HPDE6-E6E7 (cell line): ENCODE results near the gene FFAR2.
A peak's percentile ranks its signal among the peaks of the same experiment; 100 is the strongest.

ENCODE experiments used
- DNase-seq: peaks from one replicate; pipeline ENCODE4 v3.0.0; 2011; ENCODE audit warnings: missing footprints; ENCODE audit errors: extremely low spot score

Gene FFAR2

DNA sequence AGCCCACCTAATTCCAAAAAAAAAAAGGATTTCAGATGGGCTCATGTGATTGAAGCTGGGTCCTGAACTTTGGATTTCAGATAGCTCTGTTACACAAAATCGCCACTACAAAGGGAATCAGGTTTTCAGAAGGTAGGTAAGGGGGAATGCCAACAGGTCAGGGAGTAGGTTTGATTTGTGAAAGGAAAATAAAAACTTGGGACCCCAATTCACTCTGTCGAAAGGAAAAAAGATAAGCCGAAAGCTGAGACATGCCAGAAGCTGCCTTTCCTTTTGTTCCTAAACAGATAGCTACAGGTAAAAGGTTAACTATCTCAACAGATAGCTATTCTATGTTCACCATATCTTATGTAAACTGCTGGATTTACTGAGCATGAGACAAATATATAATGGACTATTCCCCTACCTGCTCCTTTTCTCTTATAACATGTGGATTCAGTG is 38.2 kb downstream of the FFAR2 start:
- DNase-seq = no peak

DNA sequence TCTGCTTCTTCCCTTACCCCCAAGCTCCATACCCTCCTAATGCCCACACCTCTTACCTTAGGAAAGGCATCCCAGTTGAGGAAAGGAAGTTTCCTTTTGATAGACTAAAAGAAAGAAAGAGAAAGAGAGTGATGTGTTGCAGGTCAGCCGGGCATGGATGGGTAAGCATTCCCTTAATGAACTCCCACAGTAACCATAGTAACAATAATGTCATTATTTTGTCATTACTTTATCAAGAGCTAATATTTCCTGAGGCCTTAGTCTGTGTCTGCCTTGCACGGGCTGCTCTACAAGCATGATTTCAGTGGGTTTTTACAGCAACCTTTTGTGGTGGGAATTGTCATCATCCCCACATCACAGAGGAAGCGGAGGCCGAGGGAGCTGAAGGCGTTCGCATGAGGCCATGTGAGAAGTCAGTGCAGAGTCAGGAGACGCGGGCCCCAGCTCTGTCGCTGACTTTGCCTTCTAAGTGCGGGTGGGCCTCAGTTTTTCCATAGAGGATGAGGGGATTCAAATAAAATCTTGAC is 39.7 kb downstream of the FFAR2 start:
- no peak for DNase-seq

DNA sequence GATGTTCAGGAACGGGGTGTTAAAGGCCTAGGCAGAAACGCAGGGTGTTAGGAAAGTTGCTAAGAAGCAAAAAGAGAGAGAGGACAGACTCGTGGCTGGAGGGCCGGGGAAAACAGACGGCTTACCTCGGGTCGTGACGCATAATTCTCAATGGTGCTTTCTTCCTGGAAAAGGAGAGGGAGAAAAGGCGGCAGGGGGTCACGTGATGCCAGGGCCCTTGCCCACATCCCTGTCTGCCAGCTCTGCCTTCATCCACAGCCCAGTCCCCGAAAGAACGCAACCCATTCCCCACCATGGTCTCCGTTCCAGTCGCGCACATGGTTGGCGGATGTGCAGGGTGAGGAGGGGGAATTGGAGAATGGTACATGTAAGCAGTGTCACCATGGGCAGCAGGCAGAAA is 40.6 kb downstream of the FFAR2 start:
- no peak for DNase-seq

DNA sequence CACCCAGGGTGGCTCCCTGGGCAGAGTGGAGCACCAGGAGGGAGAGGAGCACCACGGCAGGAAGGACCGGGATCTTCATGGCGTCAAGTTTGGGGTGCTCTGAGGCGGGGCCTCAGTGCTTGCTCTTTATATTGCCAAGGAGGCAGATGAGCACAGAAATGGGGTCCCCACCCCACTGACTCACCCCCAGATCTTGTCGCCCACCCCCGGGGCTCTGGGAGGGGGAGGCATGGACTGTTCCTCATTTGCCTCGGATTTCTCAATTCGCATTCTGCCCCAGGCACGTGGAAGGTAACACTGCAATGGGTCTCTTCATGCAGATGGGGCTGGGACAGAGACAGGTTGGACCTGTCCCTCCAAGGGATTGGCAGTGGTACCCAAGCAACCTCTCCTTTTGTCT is 42.3 kb downstream of the FFAR2 start, which contains the start of gene KRTDAP:
KRTDAP (minus strand) TSS at position 101 of the 400 bp plus-strand sequence; CDS start at position 79, 22 bp downstream.
- DNase-seq = no peak

DNA sequence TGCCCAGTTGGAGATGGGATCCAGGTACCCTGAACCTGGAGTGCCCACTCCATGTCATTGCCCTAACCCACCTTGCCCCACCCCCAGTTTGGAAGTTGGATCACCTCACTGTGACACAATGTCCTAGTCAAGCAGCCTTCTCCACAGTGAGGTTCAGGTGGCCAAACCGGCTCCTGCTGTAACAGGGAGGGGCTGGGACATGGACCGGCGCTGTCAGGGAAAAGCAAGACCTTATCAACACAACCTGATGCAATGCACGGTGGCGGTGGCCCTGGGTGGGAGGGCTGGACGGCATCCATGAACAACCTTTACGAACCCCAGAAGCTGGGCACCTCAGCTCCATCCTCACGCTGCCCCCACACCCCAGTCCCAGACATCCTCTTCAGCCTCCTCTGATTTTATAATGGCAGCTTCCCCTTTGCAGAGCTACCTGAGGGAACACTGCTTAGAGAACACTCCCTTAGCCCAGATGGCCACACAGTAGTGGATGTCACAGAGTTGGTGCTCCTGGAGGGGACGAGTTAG is 43.8 kb downstream of the FFAR2 start:
- DNase-seq = no peak

DNA sequence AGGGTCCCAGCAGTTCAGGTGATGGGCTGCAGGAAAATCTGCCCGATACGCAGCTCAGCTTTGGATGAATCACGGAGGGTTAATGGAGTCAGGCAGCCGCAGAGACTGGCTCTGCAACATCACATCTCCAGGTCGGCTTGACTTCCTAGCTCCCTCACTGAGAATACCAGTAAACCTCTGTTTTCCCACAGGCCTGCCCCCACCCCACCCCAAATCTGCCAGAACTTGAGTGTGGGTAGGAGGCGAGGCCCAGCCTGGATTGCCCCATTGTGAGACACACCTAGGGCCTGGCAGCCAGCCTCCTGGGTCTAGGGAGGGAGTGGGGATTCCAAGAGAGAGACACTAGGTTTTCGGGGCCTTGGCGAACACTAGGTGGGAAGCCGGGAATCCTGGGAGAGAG is 45.9 kb downstream of the FFAR2 start:
- DNase-seq = no peak

DNA sequence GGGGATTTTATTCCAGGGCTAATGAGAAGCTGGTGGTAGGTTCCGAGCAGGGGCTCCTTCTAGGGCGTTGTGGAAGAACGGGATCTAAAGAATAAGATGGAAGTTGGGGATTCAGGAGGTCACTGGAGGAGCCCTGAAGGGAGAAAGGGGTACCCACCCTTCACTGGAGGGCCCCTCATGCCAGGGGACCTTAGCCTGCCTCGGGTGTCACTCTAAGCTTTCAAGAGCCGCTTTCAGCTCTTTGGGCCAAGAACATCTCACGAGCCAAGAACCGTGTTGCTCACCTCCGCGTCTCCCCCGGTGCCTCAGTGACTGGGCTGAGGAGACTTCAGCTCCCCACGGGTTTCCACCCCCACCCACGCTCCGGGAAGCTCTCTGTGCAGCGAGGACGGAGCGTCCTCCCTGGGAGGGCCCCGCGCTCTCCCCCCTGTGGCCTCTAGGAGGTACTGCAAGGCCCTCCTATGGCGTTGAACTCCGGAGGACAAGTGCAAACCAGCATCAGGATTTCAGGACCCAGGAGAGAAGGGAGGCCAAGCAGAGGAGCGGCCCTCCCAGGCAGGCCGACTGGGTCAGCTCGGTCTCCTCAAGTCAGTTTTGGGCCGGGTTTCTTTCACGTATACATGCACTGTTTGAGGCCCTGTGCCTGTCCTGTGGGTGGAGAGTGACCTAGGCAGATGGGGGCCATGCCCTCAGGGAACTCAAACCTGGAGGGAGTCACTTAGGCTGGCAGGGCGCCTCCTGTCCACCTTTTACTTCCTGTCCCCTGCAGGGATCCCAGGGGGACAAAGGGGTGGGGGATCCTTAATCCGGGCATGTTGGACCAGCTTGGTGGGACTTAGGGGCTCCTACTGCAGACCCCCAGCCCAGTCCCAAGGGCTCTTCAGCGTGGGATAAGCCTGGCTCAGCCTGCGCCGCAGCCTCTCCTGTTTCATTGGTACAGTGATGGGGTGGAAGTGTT is 47.3 kb downstream of the FFAR2 start:
- peak; percentile 76 for DNase-seq

DNA sequence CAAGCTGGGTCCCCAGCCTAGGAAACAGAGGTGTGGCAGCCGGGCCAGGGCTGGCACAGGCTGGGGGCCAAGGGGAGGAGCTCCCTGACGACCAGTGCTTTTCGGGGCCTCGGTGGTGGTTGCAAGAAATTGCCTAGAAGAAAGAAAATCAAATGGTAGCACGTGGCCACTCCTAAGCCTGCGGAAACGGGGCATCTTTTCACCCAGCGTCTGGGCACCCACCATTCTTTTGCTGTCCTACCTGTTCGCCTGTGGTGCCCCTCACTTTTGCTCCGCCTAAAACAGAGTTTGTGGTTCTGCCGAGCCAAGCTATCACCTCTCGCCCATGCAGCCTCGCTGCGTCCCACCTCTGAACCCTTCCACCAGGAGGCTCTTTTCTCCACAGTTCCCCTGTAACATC is 49.3 kb downstream of the FFAR2 start:
- no peak for DNase-seq

DNA sequence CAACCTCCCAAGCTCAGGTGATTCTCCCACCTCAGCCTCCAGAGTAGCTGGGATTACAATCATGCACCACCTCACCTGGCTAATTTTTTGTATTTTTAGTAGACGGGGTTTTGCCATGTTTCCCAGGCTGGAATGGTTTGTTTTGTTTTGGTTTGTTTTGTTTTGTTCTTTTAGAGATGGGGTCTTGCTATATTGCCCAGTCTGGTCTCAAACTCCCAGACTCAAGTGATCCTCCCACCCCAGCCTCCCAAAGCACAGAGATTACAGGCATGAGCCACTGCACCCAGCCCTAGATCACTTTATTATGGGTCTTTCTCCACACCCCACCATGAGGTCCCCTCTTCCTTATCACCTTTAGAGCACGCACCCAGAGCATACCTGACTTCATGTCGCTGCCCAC is 50.2 kb downstream of the FFAR2 start:
- no peak for DNase-seq

DNA sequence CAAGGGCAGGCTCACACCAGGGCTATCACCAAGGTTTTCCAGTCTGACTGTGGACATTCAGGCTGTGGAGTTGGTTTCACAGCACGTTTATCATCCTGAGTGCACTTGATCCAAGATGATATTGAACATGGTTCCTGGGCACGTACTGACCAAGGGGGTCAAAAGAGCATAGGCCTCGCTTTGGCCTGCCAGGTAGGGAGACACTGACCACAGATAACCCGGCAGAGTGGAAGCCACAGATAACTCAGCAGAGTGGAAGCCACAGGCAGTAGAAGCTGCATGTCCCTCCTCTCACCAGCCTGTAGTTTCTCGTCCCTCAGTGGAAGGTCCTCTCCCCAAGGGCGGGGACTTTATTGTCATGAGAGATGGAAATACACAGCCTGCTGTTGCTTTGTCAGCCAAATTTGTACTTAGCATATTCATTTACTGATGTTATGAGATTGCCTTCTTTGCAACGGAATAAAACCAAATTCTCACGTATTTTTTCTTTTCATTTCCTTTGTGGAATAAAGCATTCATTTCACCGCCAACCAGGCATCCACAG is 51.0 kb downstream of the FFAR2 start:
- no peak for DNase-seq

DNA sequence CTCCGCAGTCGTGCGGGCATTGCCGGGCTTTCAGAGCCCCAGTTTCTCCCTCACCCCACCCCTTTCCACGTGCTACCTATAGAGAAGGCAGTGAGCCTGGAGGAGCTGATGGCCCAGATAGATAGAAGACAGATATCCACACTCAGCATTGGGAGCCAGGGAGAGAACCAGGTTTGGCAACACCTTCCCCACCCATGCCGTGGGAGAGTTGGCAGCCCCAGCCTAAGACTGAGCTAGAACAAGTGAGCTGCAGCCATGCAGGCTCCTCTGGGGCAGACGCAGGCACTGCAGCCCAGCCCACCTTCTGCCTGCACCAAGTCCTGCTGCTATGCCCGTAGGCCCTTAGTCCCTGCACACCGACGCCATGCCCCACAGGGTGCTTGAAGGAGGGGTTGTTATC is 52.6 kb downstream of the FFAR2 start:
- no peak for DNase-seq
